SU-DHL-6 (cell line): ENCODE results near the gene EMC7.

Experiments
- CTCF ChIP-seq: fragments of 200-600 bp; sonication (generic); IDR thresholded peaks from one replicate; pipeline ENCODE4 v1.5.1; 2017; ENCODE audit warnings: antibody characterized with exemption, mild to moderate bottlenecking, low read length, moderate library complexity; ENCODE audit not compliant: insufficient read depth, poor library complexity, severe bottlenecking
- EZH2phosphoT487 ChIP-seq: fragments of 200-600 bp; sonication (generic), shearing (Covaris generic); conservative IDR thresholded peaks from 2 replicates; pipeline ENCODE4 v1.6.1; 2018; ENCODE audit warnings: mild to moderate bottlenecking, antibody characterized with exemption, low read length, moderate library complexity, mixed read lengths

- TF ChIP-seq CTCF = no peak
- no peak for TF ChIP-seq EZH2phosphoT487
These were observed 24.3 kb upstream of the EMC7 start for GRCh38 chr15:34125945-34126344.
